Endodermal cell (in vitro differentiated cells): Measurements from ENCODE around the gene MFSD1. TPM values are rescaled to one million over a fixed set of nuclear protein-coding genes. Genes with fewer than 3 reads are reported as not detected.

Source experiments
- DNase-seq: peaks from one replicate; pipeline ENCODE4 v3.0.0-alpha.2; 2017
- H3K27ac ChIP-seq: 2 replicates; pipeline ENCODE4 v1.5.1; 2013; ENCODE audit warnings: mild to moderate bottlenecking, low read depth, low read length, moderate library complexity
- H3K27me3 ChIP-seq: 2 replicates; pipeline ENCODE4 v1.6.1; 2013; ENCODE audit warnings: mild to moderate bottlenecking, low read length, moderate library complexity; ENCODE audit not compliant: insufficient read depth, control insufficient read depth, poor library complexity, severe bottlenecking
- H3K36me3 ChIP-seq: 2 replicates; pipeline ENCODE4 v1.7.0; 2013; ENCODE audit warnings: mild to moderate bottlenecking, low read length, moderate library complexity; ENCODE audit not compliant: control insufficient read depth, insufficient read depth
- H3K4me1 ChIP-seq: one replicate; pipeline ENCODE4 v1.7.0; 2013; ENCODE audit warnings: low read length; ENCODE audit not compliant: control insufficient read depth, insufficient read depth
- H3K4me3 ChIP-seq: 2 replicates; pipeline ENCODE4 v1.5.1; 2013; ENCODE audit warnings: mild to moderate bottlenecking, low read length, moderate library complexity
- H3K9ac ChIP-seq: 2 replicates; pipeline ENCODE4 v1.6.1; 2013; ENCODE audit warnings: mild to moderate bottlenecking, low read length, moderate library complexity; ENCODE audit not compliant: poor library complexity, severe bottlenecking; ENCODE audit errors: extremely low read depth
- H3K9me3 ChIP-seq: 2 replicates; pipeline ENCODE4 v1.6.1; 2013; ENCODE audit warnings: mild to moderate bottlenecking, low read length, moderate library complexity; ENCODE audit not compliant: control insufficient read depth
- H3K27ac Mint-ChIP-seq: 2 replicates; pipeline ENCODE4 v1.8.0; 2020; ENCODE audit warnings: mixed read lengths
- H3K27me3 Mint-ChIP-seq: 2 replicates; pipeline ENCODE4 v1.8.0; 2021; ENCODE audit warnings: mild to moderate bottlenecking, mixed read lengths; ENCODE audit not compliant: insufficient read depth
- H3K36me3 Mint-ChIP-seq: 2 replicates; pipeline ENCODE4 v1.8.0; 2020; ENCODE audit warnings: low read depth, mixed read lengths
- H3K4me1 Mint-ChIP-seq: 2 replicates; pipeline ENCODE4 v1.8.0; 2020; ENCODE audit warnings: mixed read lengths
- H3K4me3 Mint-ChIP-seq: 2 replicates; pipeline ENCODE4 v1.8.0; 2020; ENCODE audit warnings: mild to moderate bottlenecking, moderate library complexity, mixed read lengths
- H3K9me3 Mint-ChIP-seq: 2 replicates; pipeline ENCODE4 v1.8.0; 2020; ENCODE audit warnings: mild to moderate bottlenecking, mixed read lengths
- CTCF ChIP-seq: fragments of 200-600 bp; sonication (generic); conservative IDR thresholded peaks from 2 replicates; pipeline ENCODE4 v1.5.0; 2021; ENCODE audit warnings: antibody characterized with exemption, mild to moderate bottlenecking
- WGBS, 2 experiments: methylation state at CpG; one replicate each; pipeline versions ENCODE4 v1.1.5 to v1.1.7; 2013; ENCODE audit warnings: missing lambda C conversion rate in 2 of 2, mixed read lengths in 1 of 2; ENCODE audit not compliant: insufficient coverage in 1 of 2, insufficient read length in 1 of 2; 5-methylcytosine and 5-hydroxymethylcytosine counted together
- total RNA-seq, 2 donors: library from RNA; stranded (reverse); fragmentation: NEBNext Ultra II Directional in 1 of 2; extraction: Animal tissue kit (Norgen Biotek cat#: 25700) in 1 of 2; gene quantifications; 2 replicates in 1 of 2; 3 replicates in 1 of 2; pipeline ENCODE4 v1.2.1, GENCODE V29; 2021

MFSD1 gene
- total RNA-seq, 2 donors from 2014 or later: 11.7 to 13.4 TPM

GRCh38 chr3:158836312-158836711, 34.5 kb downstream of the MFSD1 start:
- Histone ChIP-seq H3K9ac (no peak overlapping the region), H3K27me3 (no peaks in the 10 kb centered on the region), H3K27ac (no peak overlapping the region), H3K4me1 (no peaks in the 10 kb centered on the region), H3K9me3 (no peaks in the 10 kb centered on the region), H3K36me3 (no peaks in the 10 kb centered on the region), H3K4me3 (no peak overlapping the region)
- DNase-seq: no peak
- peaks cover 7% of the 10 kb centered on the region for H3K4me1 Mint-ChIP-seq
- 90 to 95% methylated on average over 2 to 3 of the region's 3 CpGs for WGBS, 2 experiments
- no peaks in the 10 kb centered on the region for H3K9me3 Mint-ChIP-seq
- no peak overlapping the region for H3K4me3 Mint-ChIP-seq
- peaks cover 3% of the 10 kb centered on the region for H3K27me3 Mint-ChIP-seq
- TF ChIP-seq CTCF: no peak
- H3K36me3 Mint-ChIP-seq: no peaks in the 10 kb centered on the region
- no peak overlapping the region for H3K27ac Mint-ChIP-seq

DNA sequence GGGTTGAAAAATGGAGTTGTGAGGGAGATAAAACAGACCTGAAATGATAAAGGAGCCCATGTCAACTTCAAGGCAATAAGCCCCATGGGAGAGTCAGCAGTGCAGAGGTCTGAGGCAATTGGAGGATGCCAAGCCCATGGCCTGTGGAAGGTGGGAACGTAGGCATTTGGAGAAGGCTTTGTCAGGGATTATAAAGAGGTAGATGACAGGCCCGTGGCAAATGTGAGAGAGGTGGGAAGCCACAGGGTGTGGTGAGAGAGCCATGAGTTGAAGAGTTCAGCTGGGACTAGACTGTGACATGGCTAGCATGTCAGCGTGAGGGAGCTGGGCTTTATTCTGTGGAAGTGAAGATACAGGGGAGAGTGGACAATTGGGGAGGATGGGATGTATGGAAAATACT, 35.4 kb downstream of the MFSD1 start:
- no peaks in the 10 kb centered on the region for H3K36me3 Mint-ChIP-seq
- no peaks in the 10 kb centered on the region for H3K9me3 Mint-ChIP-seq
- H3K9me3 ChIP-seq: no peaks in the 10 kb centered on the region
- no peaks in the 10 kb centered on the region for H3K4me1 ChIP-seq
- DNase-seq: no peak
- 81 to 92% methylated on average over 3 of the region's 3 CpGs for WGBS, 2 experiments
- TF ChIP-seq CTCF: no peak
- no peak overlapping the region for H3K27ac Mint-ChIP-seq
- no peaks in the 10 kb centered on the region for H3K27me3 ChIP-seq
- no peaks in the 10 kb centered on the region for H3K36me3 ChIP-seq
- peaks cover 7% of the 10 kb centered on the region for H3K4me1 Mint-ChIP-seq
- peaks cover 3% of the 10 kb centered on the region for H3K27me3 Mint-ChIP-seq
- no peak overlapping the region for H3K4me3 Mint-ChIP-seq
- no peak overlapping the region for H3K9ac ChIP-seq
- no peak overlapping the region for H3K4me3 ChIP-seq
- no peak overlapping the region for H3K27ac ChIP-seq

DNA sequence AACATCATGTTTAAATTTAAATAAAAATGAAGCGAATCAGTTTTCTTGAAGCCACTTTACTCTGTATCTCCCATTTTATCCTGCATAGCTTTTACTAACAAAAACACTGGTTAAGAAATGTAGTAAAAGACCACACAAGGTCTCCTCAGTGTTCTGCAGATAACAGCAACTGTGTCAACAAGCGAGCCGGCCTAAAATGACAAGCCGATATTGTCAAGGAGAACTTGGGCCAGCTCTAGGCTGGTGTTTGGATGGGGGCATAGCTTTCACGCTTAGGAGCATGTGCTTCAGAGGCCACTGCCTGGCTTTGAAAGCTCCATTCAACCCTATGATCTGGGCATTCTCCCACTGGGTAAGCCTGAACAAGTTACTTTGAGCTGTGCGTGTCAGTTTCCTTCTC, 38.1 kb downstream of the MFSD1 start:
- Mint-ChIP-seq H3K36me3 (no peaks in the 10 kb centered on the region), H3K9me3 (no peaks in the 10 kb centered on the region), H3K27ac (no peak overlapping the region), H3K27me3 (peaks cover 13% of the 10 kb centered on the region), H3K4me1 (peaks cover 7% of the 10 kb centered on the region), H3K4me3 (no peak overlapping the region)
- H3K9ac ChIP-seq: no peak overlapping the region
- no peaks in the 10 kb centered on the region for H3K9me3 ChIP-seq
- H3K27me3 ChIP-seq: peaks cover 6% of the 10 kb centered on the region
- 81 to 93% methylated on average over 5 to 6 of the region's 6 CpGs for WGBS, 2 experiments
- DNase-seq: no peak
- no peak overlapping the region for H3K4me3 ChIP-seq
- no peaks in the 10 kb centered on the region for H3K4me1 ChIP-seq
- TF ChIP-seq CTCF: no peak
- no peak overlapping the region for H3K27ac ChIP-seq
- no peaks in the 10 kb centered on the region for H3K36me3 ChIP-seq
